OCI-LY7 (cell line): Measurements from ENCODE around the gene BRME1.

Source experiments
- CTCF ChIP-seq: fragments of 200-600 bp; sonication (generic); conservative IDR thresholded peaks from 2 replicates; pipeline ENCODE4 v1.5.1; 2014; ENCODE audit warnings: mild to moderate bottlenecking, antibody characterized with exemption, low read length, moderate library complexity, mixed read lengths
- EZH2phosphoT487 ChIP-seq: fragments of 200-600 bp; sonication (generic); IDR thresholded peaks from 2 replicates; pipeline ENCODE4 v1.6.1; 2018; ENCODE audit warnings: low read depth, borderline replicate concordance, mild to moderate bottlenecking, mixed run types, antibody characterized with exemption, low read length, moderate library complexity, mixed read lengths

GRCh38 chr19:13869281-13869680, 36.6 kb downstream of the BRME1 start:
- TF ChIP-seq CTCF (no peak), EZH2phosphoT487 (no peak)
